HEK293T (cell line): ENCODE measurements around the gene ZNF76.

Source experiments
- ARNT ChIP-seq: fragments of 450-650 bp; IDR thresholded peaks from 2 replicates; pipeline ENCODE4 v1.6.1; 2017; ENCODE audit warnings: mild to moderate bottlenecking
- BHLHE40 ChIP-seq: fragments of 450-650 bp; IDR thresholded peaks from 2 replicates; pipeline ENCODE4 v1.6.1; 2016; ENCODE audit warnings: mild to moderate bottlenecking, moderate library complexity, borderline replicate concordance
- ELF4 ChIP-seq: fragments of 450-650 bp; IDR thresholded peaks from 2 replicates; pipeline ENCODE4 v1.6.1; 2017; ENCODE audit warnings: antibody characterized with exemption
- FOXK2 ChIP-seq: fragments of 450-650 bp; IDR thresholded peaks from 2 replicates; pipeline ENCODE4 v1.6.1; 2016; ENCODE audit warnings: mild to moderate bottlenecking
- L3MBTL2 ChIP-seq: fragments of 450-650 bp; conservative IDR thresholded peaks from 2 replicates; pipeline ENCODE4 v1.6.1; 2016; ENCODE audit warnings: mild to moderate bottlenecking
- NFRKB ChIP-seq: fragments of 450-650 bp; IDR thresholded peaks from 2 replicates; pipeline ENCODE4 v1.6.1; 2016; ENCODE audit warnings: mild to moderate bottlenecking, moderate library complexity
- SUZ12 ChIP-seq: fragments of 450-650 bp; IDR thresholded peaks from 2 replicates; pipeline ENCODE4 v1.6.1; 2016; ENCODE audit warnings: mild to moderate bottlenecking
- ZNF384 ChIP-seq: fragments of 450-650 bp; IDR thresholded peaks from 2 replicates; pipeline ENCODE4 v1.6.1; 2016

GRCh38 chr6:35282472-35282871 lies 22.9 kb downstream of the ZNF76 start:
- TF ChIP-seq BHLHE40 (no peak), FOXK2 (no peak), ELF4 (no peak), ZNF384 (no peak), L3MBTL2 (no peak), NFRKB (no peak), ARNT (no peak), SUZ12 (no peak)
